ENCODE results near the gene DOCK1. TPM values are rescaled to one million over a fixed set of nuclear protein-coding genes. Genes with fewer than 3 reads are reported as not detected.

DOCK1 gene
- polyA plus RNA-seq, 1 of the 3 experiments (the other 2 are of a cell fraction): 15.5 TPM

DNA sequence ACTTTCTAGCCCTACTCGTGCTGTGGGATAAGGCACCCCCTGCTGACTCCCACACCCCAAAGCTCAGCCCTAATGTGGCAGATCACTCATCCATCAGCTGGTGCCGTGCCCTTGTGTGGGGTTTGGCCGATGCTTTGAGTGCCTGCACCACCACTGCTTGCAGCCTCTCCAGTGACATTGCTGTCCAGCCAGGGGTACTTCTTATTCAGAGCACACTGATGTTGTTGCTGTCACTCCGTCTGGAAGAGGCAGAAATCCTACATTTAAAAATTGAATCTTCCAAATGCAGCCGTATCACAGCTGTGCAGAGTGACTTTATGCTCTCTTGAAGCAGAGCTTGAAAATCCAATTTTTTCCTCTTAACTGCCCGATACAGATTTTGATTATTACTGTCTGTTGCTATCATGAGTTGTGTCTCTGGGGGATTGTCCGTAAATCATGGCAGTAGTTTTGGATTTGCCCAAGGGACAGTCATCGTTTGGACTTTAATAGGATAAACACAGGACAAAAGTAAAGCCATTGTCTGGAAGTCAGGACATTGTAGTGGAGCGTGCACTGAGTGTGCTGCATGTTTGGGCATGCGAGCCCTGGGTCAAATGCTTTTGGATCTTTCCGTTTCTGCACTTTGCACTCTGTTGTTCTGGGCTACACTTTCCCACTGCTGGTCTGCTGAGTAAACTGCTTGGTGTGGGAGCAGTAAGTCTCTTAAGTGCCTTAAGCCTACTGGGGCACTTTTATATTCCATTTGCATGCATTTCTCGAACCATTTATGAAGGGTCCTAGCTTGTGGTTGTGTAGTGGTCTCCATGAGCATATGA, 128.2 kb downstream of the DOCK1 start:
- WGBS (ENCODE audit: low lambda C conversion rate): 90% methylated on average over 12 of the region's 12 CpGs
- H3K4me3 ChIP-seq (ENCODE audit: low read depth in 2 of 2, low read length in 1 of 2): no peak overlapping the region
- CTCF ChIA-PET: no interaction called here
- TF ChIP-seq PBX3 (IDR thresholded peaks at IDR 0.05): no peak
- TF ChIP-seq EP300 (IDR thresholded peaks at IDR 0.05; ENCODE audit: borderline replicate concordance in 1 of 2, low read depth in 1 of 2, low read length in 1 of 2): no peak
- TF ChIP-seq, protein P1, sequence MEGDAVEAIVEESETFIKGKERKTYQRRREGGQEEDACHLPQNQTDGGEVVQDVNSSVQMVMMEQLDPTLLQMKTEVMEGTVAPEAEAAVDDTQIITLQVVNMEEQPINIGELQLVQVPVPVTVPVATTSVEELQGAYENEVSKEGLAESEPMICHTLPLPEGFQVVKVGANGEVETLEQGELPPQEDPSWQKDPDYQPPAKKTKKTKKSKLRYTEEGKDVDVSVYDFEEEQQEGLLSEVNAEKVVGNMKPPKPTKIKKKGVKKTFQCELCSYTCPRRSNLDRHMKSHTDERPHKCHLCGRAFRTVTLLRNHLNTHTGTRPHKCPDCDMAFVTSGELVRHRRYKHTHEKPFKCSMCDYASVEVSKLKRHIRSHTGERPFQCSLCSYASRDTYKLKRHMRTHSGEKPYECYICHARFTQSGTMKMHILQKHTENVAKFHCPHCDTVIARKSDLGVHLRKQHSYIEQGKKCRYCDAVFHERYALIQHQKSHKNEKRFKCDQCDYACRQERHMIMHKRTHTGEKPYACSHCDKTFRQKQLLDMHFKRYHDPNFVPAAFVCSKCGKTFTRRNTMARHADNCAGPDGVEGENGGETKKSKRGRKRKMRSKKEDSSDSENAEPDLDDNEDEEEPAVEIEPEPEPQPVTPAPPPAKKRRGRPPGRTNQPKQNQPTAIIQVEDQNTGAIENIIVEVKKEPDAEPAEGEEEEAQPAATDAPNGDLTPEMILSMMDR (IDR thresholded peaks at IDR 0.05): no peak
- no peak for TF ChIP-seq RCOR1 (IDR thresholded peaks at IDR 0.05; ENCODE audit: low read length)
- no peak for TF ChIP-seq TEAD4 (IDR thresholded peaks at IDR 0.05; ENCODE audit: borderline replicate concordance, insufficient read depth)
- TF ChIP-seq TCF12 (IDR thresholded peaks at IDR 0.05): no peak
- no peak for TF ChIP-seq CHD2 (IDR thresholded peaks at IDR 0.05; ENCODE audit: low read length, partially characterized antibody)
- no peak for TF ChIP-seq FOXM1 (IDR thresholded peaks at IDR 0.05; ENCODE audit: low read depth)
- H3F3A ChIP-seq (replicated peaks; ENCODE audit: insufficient read depth): no peaks in the 10 kb centered on the region
- H3K9me2 ChIP-seq: no peaks in the 10 kb centered on the region
- 0 out of 2 replicates have a peak, but pooled peaks cover 2% of the 10 kb centered on the region for H3K79me2 ChIP-seq (ENCODE audit: insufficient read depth)
- H2AFZ ChIP-seq (ENCODE audit: low read depth): no peak overlapping the region
- H3K9ac ChIP-seq: no peak overlapping the region
- H3K27me3 ChIP-seq (ENCODE audit: insufficient read depth): no peaks in the 10 kb centered on the region
- H3K27ac ChIP-seq (ENCODE audit: low read depth in 2 of 2, low read length in 1 of 2): no peak overlapping the region
- no peaks in the 10 kb centered on the region for H4K20me1 ChIP-seq (ENCODE audit: insufficient read depth)
- no peaks in the 10 kb centered on the region for H3K9me3 ChIP-seq
- peaks cover 31 to 70% of the 10 kb centered on the region in 2 experiments for H3K36me3 ChIP-seq (replicated peaks in 1 of 2; ENCODE audit: control insufficient read depth in 1 of 2, insufficient read depth in 2 of 2, low read length in 1 of 2)
- H3K4me1 ChIP-seq (ENCODE audit: control insufficient read depth in 1 of 2, insufficient read depth in 2 of 2, low read depth in 1 of 2, low read length in 1 of 2): peaks cover 0 to 14% of the 10 kb centered on the region in 2 experiments; a peak in 1 of 4 replicates
- POLR2A ChIA-PET: no interaction called here
- no peak for DNase-seq
- no peak overlapping the region for H3K4me2 ChIP-seq

GRCh38 chr10:127034034-127034633, 128.9 kb downstream of the DOCK1 start:
- WGBS (ENCODE audit: low lambda C conversion rate): 76% methylated on average over 7 of the region's 7 CpGs
- no peaks in the 10 kb centered on the region for H3K27me3 ChIP-seq (ENCODE audit: insufficient read depth)
- H3K27ac ChIP-seq (ENCODE audit: low read depth in 2 of 2, low read length in 1 of 2): no peak overlapping the region
- peaks cover 0 to 14% of the 10 kb centered on the region in 2 experiments; a peak in 1 of 4 replicates for H3K4me1 ChIP-seq (ENCODE audit: control insufficient read depth in 1 of 2, insufficient read depth in 2 of 2, low read depth in 1 of 2, low read length in 1 of 2)
- no peaks in the 10 kb centered on the region for H3K9me2 ChIP-seq
- no peak overlapping the region for H3K4me3 ChIP-seq (ENCODE audit: low read depth in 2 of 2, low read length in 1 of 2)
- DNase-seq: no peak
- no peaks in the 10 kb centered on the region for H3K9me3 ChIP-seq
- no peaks in the 10 kb centered on the region for H4K20me1 ChIP-seq (ENCODE audit: insufficient read depth)
- ChIA-PET POLR2A (no interaction called here), CTCF (no interaction called here)
- no peak for TF ChIP-seq NRF1 (IDR thresholded peaks at IDR 0.05; ENCODE audit: low read depth, low read length)
- no peak for TF ChIP-seq RCOR1 (IDR thresholded peaks at IDR 0.05; ENCODE audit: low read length)
- TF ChIP-seq GATA2 (CRISPR knock-in tag; IDR thresholded peaks at IDR 0.05): peak; percentile 56
- no peaks in the 10 kb centered on the region for H3F3A ChIP-seq (replicated peaks; ENCODE audit: insufficient read depth)
- H3K9ac ChIP-seq: no peak overlapping the region
- no peak overlapping the region for H2AFZ ChIP-seq (ENCODE audit: low read depth)
- H3K36me3 ChIP-seq (replicated peaks in 1 of 2; ENCODE audit: control insufficient read depth in 1 of 2, insufficient read depth in 2 of 2, low read length in 1 of 2): peaks cover 33 to 68% of the 10 kb centered on the region in 2 experiments
- 0 out of 2 replicates have a peak, but pooled peaks cover 2% of the 10 kb centered on the region for H3K79me2 ChIP-seq (ENCODE audit: insufficient read depth)
- H3K4me2 ChIP-seq: no peak overlapping the region

Measured in SK-N-SH (cell line).